Thyroid gland (tissue), 4 donors: ENCODE data around the gene ASPN.

Experiments
- POLR2A ChIP-seq, 2 donors: fragments of 450-650 bp; IDR thresholded peaks; one replicate each; pipeline ENCODE4 v1.6.1; 2017; ENCODE audit warnings: antibody characterized with exemption in 2 of 2, mild to moderate bottlenecking in 2 of 2, moderate library complexity in 1 of 2
- TF ChIP-seq, protein P1 (sequence below), 6 experiments: fragments of 200-600 bp in 3 of 6; fragments of 450-650 bp in 3 of 6; sonication (generic) in 3 of 6; IDR thresholded peaks; one replicate each; pipeline ENCODE4 v1.5.1; 2016 to 2019; ENCODE audit warnings: antibody characterized with exemption in 6 of 6, mild to moderate bottlenecking in 2 of 6, inconsistent platforms in 1 of 6, moderate library complexity in 1 of 6

- TF ChIP-seq, protein P1, sequence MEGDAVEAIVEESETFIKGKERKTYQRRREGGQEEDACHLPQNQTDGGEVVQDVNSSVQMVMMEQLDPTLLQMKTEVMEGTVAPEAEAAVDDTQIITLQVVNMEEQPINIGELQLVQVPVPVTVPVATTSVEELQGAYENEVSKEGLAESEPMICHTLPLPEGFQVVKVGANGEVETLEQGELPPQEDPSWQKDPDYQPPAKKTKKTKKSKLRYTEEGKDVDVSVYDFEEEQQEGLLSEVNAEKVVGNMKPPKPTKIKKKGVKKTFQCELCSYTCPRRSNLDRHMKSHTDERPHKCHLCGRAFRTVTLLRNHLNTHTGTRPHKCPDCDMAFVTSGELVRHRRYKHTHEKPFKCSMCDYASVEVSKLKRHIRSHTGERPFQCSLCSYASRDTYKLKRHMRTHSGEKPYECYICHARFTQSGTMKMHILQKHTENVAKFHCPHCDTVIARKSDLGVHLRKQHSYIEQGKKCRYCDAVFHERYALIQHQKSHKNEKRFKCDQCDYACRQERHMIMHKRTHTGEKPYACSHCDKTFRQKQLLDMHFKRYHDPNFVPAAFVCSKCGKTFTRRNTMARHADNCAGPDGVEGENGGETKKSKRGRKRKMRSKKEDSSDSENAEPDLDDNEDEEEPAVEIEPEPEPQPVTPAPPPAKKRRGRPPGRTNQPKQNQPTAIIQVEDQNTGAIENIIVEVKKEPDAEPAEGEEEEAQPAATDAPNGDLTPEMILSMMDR (IDR thresholded peaks at IDR 0.05) = no peak
- TF ChIP-seq POLR2A (IDR thresholded peaks at IDR 0.05) = no peak
Observed at GRCh38 chr9:92476962-92477361, 5.3 kb downstream of the ASPN start.
